NAMALWA (cell line): ENCODE results near the gene RAB14.
"Not testable (repeated sequence)": the region's sequence is repeated elsewhere in the genome, so short reads cannot be mapped to it uniquely, and the experiment has no call there.

Experiments
- DNase-seq: peaks from one replicate; pipeline ENCODE4 v3.0.0-alpha.2; 2015; ENCODE audit warnings: low spot score

RAB14 gene

DNA sequence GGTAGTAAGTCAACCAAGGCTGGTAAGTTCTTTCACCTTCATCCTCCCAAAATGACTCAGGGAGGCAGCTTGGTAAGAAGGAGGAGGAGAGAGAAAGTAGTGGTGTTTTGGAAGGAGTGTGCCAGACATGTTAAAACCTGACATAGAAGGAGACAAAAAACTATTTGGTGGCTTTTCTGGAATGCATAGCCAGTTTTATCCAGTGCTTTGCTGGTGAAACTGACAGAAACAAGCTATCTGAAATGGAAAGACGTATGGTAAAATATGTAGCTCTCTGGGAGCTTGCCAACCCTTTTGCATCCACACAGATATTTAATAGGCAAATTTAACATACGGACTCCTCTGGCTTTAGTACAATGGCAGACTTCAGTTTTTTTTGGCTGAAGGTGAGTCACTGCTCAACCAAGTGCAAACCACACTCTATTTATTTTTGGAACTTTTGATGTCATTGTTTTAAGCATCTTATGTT, 45.4 kb downstream of the RAB14 start:
- DNase-seq: peak; percentile 79

DNA sequence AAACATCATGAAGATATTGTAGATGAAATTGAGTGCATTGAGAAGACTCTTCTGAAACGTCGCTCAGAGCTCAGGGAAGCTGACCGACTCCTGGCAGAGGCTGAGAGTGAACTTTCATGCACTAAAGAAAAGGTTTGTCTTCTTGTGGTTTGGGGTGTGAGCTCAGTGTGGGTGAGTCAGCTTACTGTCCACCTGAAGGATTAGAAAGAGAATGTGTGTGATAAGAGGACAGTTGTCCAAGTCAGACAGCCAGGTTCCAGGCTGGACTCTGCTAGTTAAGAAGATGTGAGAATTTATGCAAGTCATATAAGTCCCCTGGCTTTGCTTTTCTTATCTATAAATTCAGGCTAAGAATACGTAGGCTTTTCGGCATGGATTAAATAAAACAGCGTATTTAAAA, 46.9 kb downstream of the RAB14 start:
- no peak for DNase-seq

DNA sequence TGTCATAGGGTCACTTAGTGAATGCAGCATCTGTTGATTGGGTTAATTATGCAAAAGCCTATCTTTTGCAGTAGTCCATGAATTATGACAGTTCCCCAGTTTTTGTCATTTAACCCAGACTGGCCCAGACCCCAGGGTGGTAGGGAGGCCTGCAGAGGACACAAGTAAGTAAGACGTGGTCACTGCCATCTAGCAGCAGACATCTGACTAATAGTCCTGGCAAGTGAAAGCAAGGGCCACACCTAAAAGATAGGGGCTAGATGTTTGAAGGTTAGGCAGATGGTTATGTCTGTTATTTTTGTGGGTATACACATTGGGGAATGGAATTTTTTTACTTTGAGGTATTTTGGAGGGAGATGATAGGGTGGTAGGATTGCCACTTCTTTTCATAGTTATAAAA, 48.0 kb downstream of the RAB14 start:
- DNase-seq: no peak

GRCh38 chr9:121150188-121150587, 51.5 kb downstream of the RAB14 start:
- DNase-seq: no peak

DNA sequence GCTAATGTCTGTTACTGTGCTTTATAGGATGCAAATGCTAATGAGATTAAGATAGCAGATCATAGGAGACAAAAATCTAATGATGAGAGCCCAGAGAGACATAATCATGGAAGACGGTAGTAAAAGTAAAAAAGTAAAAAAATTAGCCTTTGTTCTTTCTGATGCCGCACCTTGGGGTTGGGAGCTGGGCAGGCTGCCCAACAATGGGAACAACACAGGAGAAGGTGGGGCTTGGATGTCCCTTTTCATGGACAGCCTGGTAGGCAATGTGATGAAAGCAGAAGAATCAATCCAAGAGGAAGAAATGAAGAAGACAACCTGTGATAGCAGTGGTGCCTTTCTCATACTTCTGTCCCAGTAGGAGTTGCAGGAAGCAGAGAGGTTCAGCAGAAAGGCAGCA, 57.2 kb downstream of the RAB14 start:
- DNase-seq: no peak

DNA sequence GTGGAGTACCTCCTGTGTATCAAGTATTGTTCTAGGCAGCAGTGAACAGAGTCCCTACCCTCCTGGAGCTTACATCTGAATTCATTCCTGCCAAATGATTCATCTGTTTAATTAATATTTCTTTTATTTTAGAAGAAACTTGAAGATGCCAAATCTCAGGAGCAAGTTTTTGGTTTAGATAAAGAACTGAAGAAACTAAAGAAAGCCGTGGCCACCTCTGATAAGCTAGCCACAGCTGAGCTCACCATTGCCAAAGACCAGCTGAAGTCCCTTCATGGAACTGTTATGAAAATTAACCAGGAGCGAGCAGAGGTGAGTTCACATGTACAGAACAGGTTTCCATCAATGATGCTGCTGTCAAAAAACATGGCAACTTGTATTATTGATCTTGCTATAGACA, 57.9 kb downstream of the RAB14 start:
- no peak for DNase-seq

GRCh38 chr9:121141706-121142105, 60.0 kb downstream of the RAB14 start:
- no peak for DNase-seq

- no peak for DNase-seq
Measured at GRCh38 chr9:121141306-121141705, 60.4 kb downstream of the RAB14 start.

DNA sequence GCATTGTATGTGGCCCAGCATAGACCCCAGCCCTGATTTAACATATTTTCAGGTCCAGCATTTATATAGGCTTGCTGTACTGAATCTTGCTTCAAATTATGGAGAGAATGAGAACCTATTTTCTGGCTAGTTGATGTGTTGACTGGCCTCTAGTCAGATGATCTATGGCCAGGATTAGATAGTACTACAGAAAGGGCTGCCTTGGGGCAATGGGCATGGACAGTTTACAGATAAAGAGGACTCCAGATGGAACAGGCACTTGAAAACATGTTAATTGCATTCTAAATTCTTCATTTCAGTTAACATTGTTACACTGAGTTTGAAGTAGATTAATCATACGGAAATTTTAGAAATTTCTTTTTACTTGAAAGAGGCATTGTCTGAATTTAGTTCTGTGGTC, 61.5 kb downstream of the RAB14 start:
- DNase-seq: no peak

GRCh38 chr9:121138973-121139372, 62.7 kb downstream of the RAB14 start:
- DNase-seq: no peak

DNA sequence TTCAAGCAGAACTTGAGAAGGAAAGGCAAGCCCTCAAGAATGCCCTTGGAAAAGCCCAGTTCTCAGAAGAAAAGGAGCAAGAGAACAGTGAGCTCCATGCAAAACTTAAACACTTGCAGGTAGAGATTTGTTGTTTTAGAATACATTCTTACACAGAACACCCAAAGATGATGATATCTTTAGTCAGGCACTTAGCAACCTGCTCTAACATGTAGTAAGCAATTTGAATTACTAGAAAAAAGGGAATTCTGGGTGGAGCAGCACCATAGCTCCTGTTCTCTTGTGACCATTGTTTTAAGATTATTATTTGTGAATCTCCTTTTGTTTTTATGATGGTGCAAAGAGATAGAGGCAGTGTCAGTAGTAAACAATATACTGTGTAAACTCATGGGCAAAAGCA, 63.1 kb downstream of the RAB14 start:
- DNase-seq: no peak

DNA sequence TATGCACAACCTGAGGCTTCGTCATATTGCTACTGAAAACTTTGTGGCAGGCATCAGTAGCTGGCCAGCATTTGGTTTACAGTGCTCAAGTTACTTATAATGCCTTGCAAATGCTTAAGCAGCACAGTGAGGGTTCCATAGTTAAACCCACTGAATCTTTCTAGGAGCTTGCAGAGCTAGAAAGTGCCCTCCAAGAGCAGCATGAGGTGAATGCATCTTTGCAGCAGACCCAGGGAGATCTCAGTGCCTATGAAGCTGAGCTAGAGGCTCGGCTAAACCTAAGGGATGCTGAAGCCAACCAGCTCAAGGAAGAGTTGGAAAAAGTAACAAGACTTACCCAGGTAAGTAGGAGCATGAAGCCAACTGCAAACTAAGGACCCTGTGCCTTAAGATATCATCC, 66.0 kb downstream of the RAB14 start:
- no peak for DNase-seq

DNA sequence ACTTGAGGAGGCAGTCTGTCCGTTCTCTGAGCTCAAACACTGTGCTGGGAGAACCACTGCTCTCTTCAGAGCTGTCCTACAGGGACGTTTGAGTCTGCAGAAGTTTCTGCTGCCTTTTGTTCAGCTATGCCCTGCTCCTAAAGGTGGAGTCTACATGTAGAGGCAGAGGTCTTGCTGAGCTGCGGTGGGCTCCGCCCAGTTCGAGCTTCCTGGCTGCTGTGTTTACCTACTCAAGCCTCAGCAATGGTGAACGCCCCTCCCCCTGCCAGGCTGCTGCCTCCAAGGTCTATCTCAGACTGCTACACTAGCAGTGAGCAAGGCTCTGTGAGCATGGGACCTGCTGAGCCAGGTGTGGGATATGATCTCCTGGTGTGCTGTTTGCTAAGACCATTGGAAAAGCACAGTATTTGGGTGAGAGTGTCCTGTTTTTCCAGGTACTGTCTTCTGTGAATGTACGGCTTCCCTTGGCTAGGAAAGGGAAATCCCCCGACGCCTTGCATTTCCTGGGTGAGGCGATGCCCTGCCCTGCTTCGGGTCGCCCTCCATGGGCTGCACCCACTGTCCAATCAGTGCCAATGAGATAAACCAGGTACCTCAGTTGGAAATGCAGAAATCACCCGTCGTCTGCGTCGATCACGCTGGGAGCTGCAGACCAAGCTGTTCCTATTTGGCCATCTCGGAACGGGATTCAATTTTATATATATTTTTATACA, 68.4 kb downstream of the RAB14 start:
- DNase-seq: no peak

DNA sequence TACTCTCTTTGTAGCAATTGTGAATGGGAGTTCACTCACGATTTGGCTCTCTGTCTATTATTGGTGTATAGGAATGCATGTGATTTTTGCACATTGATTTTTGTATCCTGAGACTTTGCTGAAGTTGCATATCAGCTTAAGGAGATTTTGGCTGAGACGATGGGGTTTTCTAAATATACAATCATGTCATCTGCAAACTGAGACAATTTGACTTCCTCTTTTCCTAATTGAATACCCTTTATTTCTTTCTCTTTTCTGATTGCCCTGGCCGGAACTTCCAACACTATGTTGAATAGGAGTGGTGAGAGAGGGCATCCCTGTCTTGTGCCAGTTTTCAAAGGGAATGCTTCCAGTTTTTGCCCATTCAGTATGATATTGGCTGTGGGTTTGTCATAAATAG, 72.3 kb downstream of the RAB14 start:
- DNase-seq: not testable (repeated sequence)
